ENCODE results near the gene C1QTNF5.

C1QTNF5 gene

GRCh38 chr11:119319136-119319699 is 21.5 kb downstream of the C1QTNF5 start:
- Histone ChIP-seq H3K4me1 (ENCODE audit: control insufficient read depth, insufficient read depth, low read length) (peaks cover 58% of the 10 kb centered on the region), H3K9me3 (ENCODE audit: control insufficient read depth, insufficient read depth, low read depth, low read length) (no peaks in the 10 kb centered on the region), H3K36me3 (ENCODE audit: control insufficient read depth, insufficient read depth, low read length) (peaks cover 5% of the 10 kb centered on the region), H3K4me3 (ENCODE audit: low read depth, low read length) (peak overlapping the region; percentile 42; the same call in 1 of the 2 replicates), H3K27ac (ENCODE audit: low read depth, low read length) (peak overlapping the region; percentile 72; the same call in 1 of the 2 replicates), H3K27me3 (ENCODE audit: control insufficient read depth, insufficient read depth, low read length) (peaks cover 15% of the 10 kb centered on the region), H3K9ac (ENCODE audit: low read length) (peak overlapping the region; percentile 74)

GRCh38 chr11:119318240-119319135 is 22.2 kb downstream of the C1QTNF5 start:
- Histone ChIP-seq H3K36me3 (ENCODE audit: control insufficient read depth, insufficient read depth, low read length) (peaks cover 12% of the 10 kb centered on the region), H3K27ac (ENCODE audit: low read depth, low read length) (peak overlapping the region; percentile 63; the same call in 1 of the 2 replicates), H3K4me1 (ENCODE audit: control insufficient read depth, insufficient read depth, low read length) (peaks cover 52% of the 10 kb centered on the region), H3K4me3 (ENCODE audit: low read depth, low read length) (peak overlapping the region; percentile 42; the same call in 1 of the 2 replicates), H3K27me3 (ENCODE audit: control insufficient read depth, insufficient read depth, low read length) (peaks cover 15% of the 10 kb centered on the region), H3K9me3 (ENCODE audit: control insufficient read depth, insufficient read depth, low read depth, low read length) (no peaks in the 10 kb centered on the region), H3K9ac (ENCODE audit: low read length) (peak overlapping the region; percentile 74)

- Histone ChIP-seq H3K4me1 (ENCODE audit: control insufficient read depth, insufficient read depth, low read length) (peaks cover 52% of the 10 kb centered on the region), H3K36me3 (ENCODE audit: control insufficient read depth, insufficient read depth, low read length) (peaks cover 19% of the 10 kb centered on the region), H3K9ac (ENCODE audit: low read length) (peak overlapping the region; percentile 74), H3K27me3 (ENCODE audit: control insufficient read depth, insufficient read depth, low read length) (peaks cover 15% of the 10 kb centered on the region), H3K4me3 (ENCODE audit: low read depth, low read length) (peak overlapping the region; percentile 42), H3K27ac (ENCODE audit: low read depth, low read length) (peak overlapping the region; percentile 63; the same call in 1 of the 2 replicates), H3K9me3 (ENCODE audit: control insufficient read depth, insufficient read depth, low read depth, low read length) (no peaks in the 10 kb centered on the region)
Measured at GRCh38 chr11:119317592-119318239, 23.0 kb downstream of the C1QTNF5 start.

- H3K27ac ChIP-seq (ENCODE audit: low read depth, low read length) = peak within 1 kb of the TSS; percentile 63; the same call in 1 of the 2 replicates
- H3K27me3 ChIP-seq (ENCODE audit: control insufficient read depth, insufficient read depth, low read length) = peaks cover 15% of the 10 kb centered on the region
- H3K36me3 ChIP-seq (ENCODE audit: control insufficient read depth, insufficient read depth, low read length) = peaks cover 27% of the 10 kb centered on the region
- H3K4me1 ChIP-seq (ENCODE audit: control insufficient read depth, insufficient read depth, low read length) = peaks cover 49% of the 10 kb centered on the region
- H3K4me3 ChIP-seq (ENCODE audit: low read depth, low read length) = peak within 1 kb of the TSS; percentile 63
- H3K9ac ChIP-seq (ENCODE audit: low read length) = peak within 1 kb of the TSS; percentile 78
- H3K9me3 ChIP-seq (ENCODE audit: control insufficient read depth, insufficient read depth, low read depth, low read length) = no peaks in the 10 kb centered on the region
Measured at GRCh38 chr11:119316729-119317591, 23.7 kb downstream of the C1QTNF5 start, which contains the start of gene MCAM. Gene MCAM (minus strand): TSS chr11:119317130. CDS start chr11:119317101, 29 bp downstream.

- peaks cover 33% of the 10 kb centered on the region for H3K36me3 ChIP-seq (ENCODE audit: control insufficient read depth, insufficient read depth, low read length)
- H3K27ac ChIP-seq (ENCODE audit: low read depth, low read length) = no peak overlapping the region; the same call in 1 of the 2 replicates
- peaks cover 15% of the 10 kb centered on the region for H3K27me3 ChIP-seq (ENCODE audit: control insufficient read depth, insufficient read depth, low read length)
- H3K4me3 ChIP-seq (ENCODE audit: low read depth, low read length) = peak overlapping the region; percentile 63
- H3K4me1 ChIP-seq (ENCODE audit: control insufficient read depth, insufficient read depth, low read length) = peaks cover 47% of the 10 kb centered on the region
- no peaks in the 10 kb centered on the region for H3K9me3 ChIP-seq (ENCODE audit: control insufficient read depth, insufficient read depth, low read depth, low read length)
- peak overlapping the region; percentile 78 for H3K9ac ChIP-seq (ENCODE audit: low read length)
Measured at GRCh38 chr11:119316016-119316728, 24.5 kb downstream of the C1QTNF5 start.

GRCh38 chr11:119315131-119316015 is 25.3 kb downstream of the C1QTNF5 start:
- Histone ChIP-seq H3K27ac (ENCODE audit: low read depth, low read length) (no peak overlapping the region), H3K36me3 (ENCODE audit: control insufficient read depth, insufficient read depth, low read length) (peaks cover 41% of the 10 kb centered on the region), H3K4me3 (ENCODE audit: low read depth, low read length) (peak overlapping the region; percentile 63), H3K9ac (ENCODE audit: low read length) (peak overlapping the region; percentile 78), H3K9me3 (ENCODE audit: control insufficient read depth, insufficient read depth, low read depth, low read length) (no peaks in the 10 kb centered on the region), H3K27me3 (ENCODE audit: control insufficient read depth, insufficient read depth, low read length) (peaks cover 15% of the 10 kb centered on the region), H3K4me1 (ENCODE audit: control insufficient read depth, insufficient read depth, low read length) (peaks cover 43% of the 10 kb centered on the region)

- Histone ChIP-seq H3K27me3 (ENCODE audit: control insufficient read depth, insufficient read depth, low read length) (peaks cover 15% of the 10 kb centered on the region), H3K9ac (ENCODE audit: low read length) (peak overlapping the region; percentile 78)
Measured at GRCh38 chr11:119314726-119315125, 26.0 kb downstream of the C1QTNF5 start.

GRCh38 chr11:119310682-119311052 is 30.0 kb downstream of the C1QTNF5 start:
- H3K27ac ChIP-seq (ENCODE audit: low read depth, low read length) = no peak overlapping the region
- no peaks in the 10 kb centered on the region for H3K9me3 ChIP-seq (ENCODE audit: control insufficient read depth, insufficient read depth, low read depth, low read length)
- peaks cover 74% of the 10 kb centered on the region for H3K36me3 ChIP-seq (ENCODE audit: control insufficient read depth, insufficient read depth, low read length)
- no peak overlapping the region for H3K4me3 ChIP-seq (ENCODE audit: low read depth, low read length)
- peaks cover 5% of the 10 kb centered on the region for H3K27me3 ChIP-seq (ENCODE audit: control insufficient read depth, insufficient read depth, low read length)
- peaks cover 22% of the 10 kb centered on the region for H3K4me1 ChIP-seq (ENCODE audit: control insufficient read depth, insufficient read depth, low read length)
- H3K9ac ChIP-seq (ENCODE audit: low read length) = no peak overlapping the region

More at GRCh38 chr11:119314726-119315125, 26.0 kb downstream of the C1QTNF5 start:
- Histone ChIP-seq H3K9me3 (ENCODE audit: control insufficient read depth, insufficient read depth, low read depth, low read length) (no peaks in the 10 kb centered on the region), H3K27ac (ENCODE audit: low read depth, low read length) (no peak overlapping the region), H3K4me3 (ENCODE audit: low read depth, low read length) (peak overlapping the region; percentile 63), H3K4me1 (ENCODE audit: control insufficient read depth, insufficient read depth, low read length) (peaks cover 38% of the 10 kb centered on the region), H3K36me3 (ENCODE audit: control insufficient read depth, insufficient read depth, low read length) (peaks cover 48% of the 10 kb centered on the region)

- no peaks in the 10 kb centered on the region for H3K27me3 ChIP-seq (ENCODE audit: control insufficient read depth, insufficient read depth, low read length)
- peaks cover 17% of the 10 kb centered on the region for H3K4me1 ChIP-seq (ENCODE audit: control insufficient read depth, insufficient read depth, low read length)
- no peaks in the 10 kb centered on the region for H3K9me3 ChIP-seq (ENCODE audit: control insufficient read depth, insufficient read depth, low read depth, low read length)
- H3K4me3 ChIP-seq (ENCODE audit: low read depth, low read length) = no peak overlapping the region
- H3K36me3 ChIP-seq (ENCODE audit: control insufficient read depth, insufficient read depth, low read length) = peaks cover 78% of the 10 kb centered on the region
- no peak overlapping the region for H3K9ac ChIP-seq (ENCODE audit: low read length)
- H3K27ac ChIP-seq (ENCODE audit: low read depth, low read length) = no peak overlapping the region
Measured at GRCh38 chr11:119309953-119310681, 30.6 kb downstream of the C1QTNF5 start.

All from HUES6 (cell line).